DMS79 treated with DMSO at 0.1 percent for 48 hours (cell line): ENCODE measurements around the gene SLC6A1.

Source experiments
- DNase-seq: peaks from one replicate; lab custom pipeline; 2025; lab: John Stamatoyannopoulos, UW

SLC6A1 gene

DNA sequence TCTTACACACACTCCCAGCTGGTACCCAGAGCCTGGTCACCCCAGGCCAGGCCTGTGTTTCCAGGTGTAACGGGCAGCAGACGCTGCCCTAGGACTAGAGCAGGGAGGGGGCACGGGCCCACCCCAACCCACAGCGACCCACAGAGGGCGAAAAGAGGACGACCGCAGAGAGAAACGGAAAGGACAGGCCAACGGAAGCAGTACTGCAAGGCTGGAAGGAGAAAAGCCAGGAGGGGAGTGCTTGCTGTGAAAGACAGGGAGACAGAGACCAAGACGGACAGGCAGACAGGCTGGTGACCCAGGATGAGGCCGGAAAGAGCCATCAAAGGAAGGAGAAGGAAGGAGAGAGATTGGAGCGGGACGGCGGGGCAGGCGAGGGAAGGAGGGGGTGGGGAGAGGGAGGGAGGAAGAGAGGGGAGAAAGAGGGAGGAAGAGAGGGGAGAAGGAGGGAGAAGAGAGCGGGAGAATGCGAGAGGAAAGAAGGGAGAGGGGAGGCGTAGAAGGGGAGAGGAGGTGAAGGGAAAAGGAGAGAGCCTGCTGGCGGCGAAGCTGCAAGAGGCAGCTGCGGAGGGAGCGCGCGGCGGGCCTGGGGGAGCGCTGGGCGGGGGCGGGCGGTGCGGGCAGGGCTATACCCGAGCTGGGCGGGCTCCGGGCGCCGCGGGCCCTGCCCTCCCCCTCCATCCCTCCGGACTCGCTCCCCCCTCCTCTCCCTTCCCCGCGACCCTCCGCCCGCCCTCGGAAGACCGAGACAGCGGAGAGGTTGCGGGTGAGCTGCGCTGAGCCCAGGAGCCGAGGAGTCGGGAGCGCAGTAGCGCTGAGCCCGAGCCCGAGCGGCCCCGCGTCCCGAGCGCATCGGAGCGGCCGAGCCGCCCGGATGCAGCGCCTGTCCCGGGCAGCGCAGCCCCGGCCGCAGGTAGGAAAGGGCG lies at the start of gene SLC6A1:
SLC6A1 (plus strand) TSS at position 732 of the 926 bp plus-strand sequence. CDS start 24,464 bp downstream, outside the sequence.
- no peak for DNase-seq

GRCh38 chr3:10944866-10945265 lies 47.7 kb upstream of the SLC6A1 start:
- no peak for DNase-seq

DNA sequence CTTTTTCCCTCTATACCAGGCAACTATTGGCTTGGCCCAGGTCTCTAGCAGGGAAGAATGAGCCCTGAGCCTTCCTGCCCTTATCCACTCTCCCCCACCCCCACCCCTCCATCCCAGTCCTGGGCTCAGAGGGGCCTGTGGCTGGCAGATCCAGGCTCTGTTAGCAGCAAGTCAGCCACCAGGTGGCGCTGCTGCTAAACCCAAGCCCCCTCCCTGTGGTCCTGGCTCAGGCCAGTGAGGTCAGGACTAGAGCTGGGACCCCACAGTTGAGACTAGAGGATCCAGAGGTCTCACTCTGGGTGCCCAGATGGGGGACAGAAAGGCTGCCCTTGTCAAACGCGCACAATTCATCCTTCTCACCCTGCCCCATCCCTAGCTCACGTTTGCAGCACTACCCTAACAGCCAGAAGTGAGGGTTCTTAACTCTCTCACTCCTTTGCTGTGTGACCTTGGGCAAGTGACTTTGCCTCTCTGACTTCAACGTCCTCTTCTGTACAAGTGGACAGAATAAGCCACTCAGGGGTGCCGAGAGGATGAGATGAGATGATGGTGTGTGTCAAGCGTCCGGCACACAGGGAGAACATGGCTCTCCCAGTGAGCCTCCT lies 46.8 kb upstream of the SLC6A1 start:
- no peak for DNase-seq

GRCh38 chr3:10946526-10946925 lies 46.0 kb upstream of the SLC6A1 start:
- DNase-seq: no peak

GRCh38 chr3:10948326-10948725 lies 44.2 kb upstream of the SLC6A1 start:
- DNase-seq: no peak

DNA sequence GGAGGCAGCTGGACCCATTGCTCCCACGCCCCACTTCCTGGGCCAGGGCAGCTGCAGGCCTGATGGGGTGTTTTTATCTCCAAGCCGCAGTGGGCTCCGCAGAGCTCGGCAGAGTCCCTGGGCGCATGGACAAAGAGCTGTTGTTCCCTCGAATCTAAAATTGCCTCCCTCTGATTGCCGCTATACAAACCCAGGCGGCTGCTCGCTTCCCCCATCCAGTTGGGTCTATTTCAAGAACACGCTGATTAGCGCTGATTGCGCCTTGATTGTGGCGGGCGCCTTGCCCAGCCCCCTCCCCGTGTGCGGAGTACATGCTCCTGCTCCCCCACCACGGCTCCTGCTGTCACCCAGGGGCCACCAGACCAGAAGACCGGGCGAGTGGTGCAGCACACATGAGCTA lies 43.4 kb upstream of the SLC6A1 start:
- DNase-seq: no peak

GRCh38 chr3:10950476-10951294 lies 41.9 kb upstream of the SLC6A1 start:
- DNase-seq: peak; percentile 2

DNA sequence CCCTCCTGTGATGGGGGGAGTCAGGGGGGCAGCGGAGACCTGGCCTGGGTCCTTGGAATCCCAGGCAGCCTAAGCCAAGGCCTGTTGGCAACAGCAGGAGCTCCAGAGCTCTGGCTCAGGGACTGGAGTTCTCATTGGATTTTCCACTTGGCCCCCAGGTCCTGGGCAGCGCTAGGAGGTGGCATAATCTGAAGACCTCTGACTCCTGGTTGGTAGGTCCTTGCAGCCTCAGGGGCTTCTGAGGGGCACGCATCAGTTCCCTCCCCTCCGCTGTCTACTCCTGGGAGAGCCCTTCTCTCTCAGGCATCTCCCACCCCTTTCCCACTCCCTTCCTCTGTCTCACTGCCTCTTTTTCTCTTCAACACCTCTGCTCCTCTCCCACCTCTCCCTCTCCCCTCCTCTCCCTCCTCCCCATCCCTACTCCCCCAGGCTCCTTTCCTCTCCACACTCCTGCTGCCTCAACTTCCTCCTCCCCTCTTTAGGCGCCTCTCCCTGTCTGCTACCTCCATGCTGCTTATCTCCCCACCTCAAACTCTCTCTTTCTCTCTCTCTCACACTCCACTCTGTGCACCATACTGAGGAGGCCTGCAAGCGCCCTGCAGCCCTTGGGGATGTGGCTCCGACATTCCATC lies 41.1 kb upstream of the SLC6A1 start:
- no peak for DNase-seq

- no peak for DNase-seq
These were observed 40.0 kb upstream of the SLC6A1 start for GRCh38 chr3:10952525-10952924.

- no peak for DNase-seq
These were observed 37.8 kb upstream of the SLC6A1 start for GRCh38 chr3:10954740-10955139.

GRCh38 chr3:10955711-10956453 lies 36.7 kb upstream of the SLC6A1 start:
- no peak for DNase-seq

DNA sequence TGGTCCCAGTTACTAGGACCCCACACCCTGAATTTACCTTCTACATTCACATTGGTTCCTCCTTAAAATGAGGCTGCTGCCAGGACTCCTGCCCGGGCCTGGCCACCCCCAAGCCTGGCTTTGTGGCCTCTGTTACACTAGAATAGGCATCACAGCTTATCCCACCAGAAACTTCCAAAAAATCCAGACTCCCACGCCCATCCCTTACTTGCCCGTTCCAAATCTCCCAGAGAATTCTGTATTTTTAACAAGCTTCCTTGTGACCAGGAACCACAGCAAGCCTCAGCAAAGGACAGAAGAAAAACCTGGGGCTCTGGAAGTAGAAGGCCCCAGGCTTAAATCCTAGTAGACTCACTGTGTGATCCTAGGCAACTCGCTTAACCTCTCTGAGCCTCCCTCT lies 36.0 kb upstream of the SLC6A1 start:
- no peak for DNase-seq

DNA sequence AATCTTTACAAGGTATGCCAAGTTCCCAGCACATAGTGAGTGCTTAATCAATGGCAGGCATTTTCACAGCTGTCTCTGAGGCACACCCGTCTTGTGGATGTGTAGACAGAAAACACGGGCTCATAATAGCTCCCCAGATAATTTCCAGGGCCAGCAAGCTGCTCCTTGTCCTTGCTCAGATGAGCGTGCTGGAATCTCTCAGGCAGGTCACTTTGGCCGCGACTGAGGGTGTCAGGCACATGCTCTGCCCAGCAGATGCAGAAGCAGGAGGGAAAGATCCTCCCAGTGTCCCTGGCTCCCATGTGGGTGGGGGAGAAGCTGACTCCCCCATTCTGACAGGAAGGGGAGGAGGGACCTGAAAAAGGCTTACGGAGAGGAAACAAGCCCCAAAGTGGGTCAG lies 35.6 kb upstream of the SLC6A1 start:
- DNase-seq: no peak

DNA sequence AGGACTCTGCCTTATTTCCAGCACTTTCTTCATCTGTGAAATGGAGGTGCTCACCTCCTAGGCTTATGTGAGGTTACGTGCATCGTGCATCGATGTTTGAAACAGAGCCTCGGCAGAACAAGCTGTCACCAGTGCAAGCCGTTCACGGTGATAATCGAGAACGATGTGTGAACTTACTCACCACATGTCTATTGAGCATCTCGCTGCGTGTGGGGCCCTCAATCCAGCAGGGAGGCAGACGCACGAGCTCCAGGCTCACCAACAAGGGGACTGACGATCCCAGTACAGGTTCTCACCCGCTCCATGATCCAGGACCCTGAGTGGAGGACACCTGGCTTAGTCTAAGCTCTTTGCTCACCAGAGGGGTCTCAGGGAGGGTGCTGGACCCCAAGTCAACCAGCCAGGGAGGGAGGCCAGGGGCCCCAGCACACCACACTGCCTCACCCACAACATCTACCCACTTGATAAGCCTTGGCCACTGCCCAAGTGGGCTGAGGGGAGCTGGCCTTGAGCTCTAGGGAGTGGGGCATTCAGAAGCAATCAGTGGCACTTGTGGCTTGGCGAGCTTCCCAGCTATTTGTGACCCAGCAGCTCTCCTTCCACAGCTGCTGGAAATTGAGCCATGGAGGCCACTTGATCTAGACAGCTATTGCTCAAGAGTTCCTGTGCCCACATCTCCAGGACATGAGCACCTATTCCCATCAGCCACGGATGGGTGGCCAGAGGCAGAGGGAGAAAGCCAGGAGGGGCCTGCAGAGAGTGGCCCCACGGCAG lies 34.4 kb upstream of the SLC6A1 start:
- peak; percentile 86 for DNase-seq

DNA sequence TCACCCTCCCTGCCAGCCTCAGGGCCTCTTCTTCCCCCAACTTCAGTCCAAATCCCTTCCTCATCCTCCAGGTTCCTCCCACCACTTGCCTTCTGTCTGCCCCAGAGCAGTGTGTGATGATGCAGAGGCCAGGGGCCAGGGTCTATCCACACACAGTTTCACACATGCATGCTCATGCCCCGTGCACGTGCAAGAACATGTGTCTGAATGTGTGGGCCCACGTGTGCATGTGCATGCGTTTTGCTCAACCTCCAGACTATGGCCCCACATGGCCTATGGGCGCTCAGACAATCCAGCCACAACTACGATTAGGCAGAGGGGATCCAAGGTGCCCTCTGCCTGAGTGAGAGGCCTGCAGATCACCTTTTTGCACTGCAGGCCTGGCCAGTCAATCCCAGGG lies 32.3 kb upstream of the SLC6A1 start:
- DNase-seq: no peak

DNA sequence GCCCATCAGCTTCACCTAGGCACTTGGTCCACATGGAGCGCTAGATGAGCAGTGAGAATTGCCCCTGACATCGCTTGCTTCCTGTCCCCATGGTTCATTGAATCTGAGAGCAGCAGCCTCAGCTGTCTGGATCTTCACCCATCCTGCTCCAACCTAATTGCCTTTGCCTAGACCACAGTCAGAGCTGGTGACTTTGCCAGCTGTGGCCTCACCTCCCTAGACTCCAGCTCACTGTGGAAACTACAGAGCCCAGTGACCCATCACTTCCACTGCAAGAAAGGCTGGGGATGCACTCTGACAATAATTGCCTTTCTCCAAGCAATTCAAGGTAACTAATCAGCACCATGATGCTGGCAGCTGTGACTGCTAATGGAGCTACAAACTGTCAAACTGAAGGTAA lies 30.6 kb upstream of the SLC6A1 start:
- DNase-seq: peak; percentile 18

DNA sequence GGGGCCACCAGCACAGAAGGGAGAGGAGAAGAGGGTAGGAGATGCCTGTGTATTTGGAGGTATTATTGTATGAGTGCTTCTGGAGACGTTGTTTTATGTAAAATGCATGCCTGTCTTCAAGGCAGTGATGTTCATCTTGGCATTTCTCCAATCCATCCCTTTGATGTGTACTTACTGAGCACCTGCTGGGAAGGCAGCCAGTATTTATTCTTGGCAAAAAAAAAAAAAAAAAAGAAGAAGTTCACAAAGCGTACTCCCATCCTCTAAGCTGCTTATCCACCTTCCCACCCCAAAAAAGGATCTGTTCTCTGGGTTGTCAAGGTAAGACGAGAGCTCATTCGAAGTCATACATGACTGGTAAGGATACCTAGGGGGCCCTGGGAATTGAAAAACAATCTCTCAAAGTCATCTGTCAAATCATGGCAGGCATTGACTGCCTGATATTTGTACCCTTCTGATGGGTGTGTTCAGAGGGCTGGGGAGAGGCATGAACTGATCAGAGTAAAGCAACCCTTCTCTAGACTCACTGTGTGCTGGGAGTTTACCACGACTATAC lies 30.0 kb upstream of the SLC6A1 start:
- DNase-seq: peak; percentile 81

GRCh38 chr3:10964537-10965167 lies 27.9 kb upstream of the SLC6A1 start:
- no peak for DNase-seq

- DNase-seq: no peak
These were observed 24.1 kb upstream of the SLC6A1 start for GRCh38 chr3:10968401-10968800.
